Measurements from ENCODE around the gene KCNN3.

The KCNN3 gene

GRCh38 chr1:154774175-154774855 is 95.8 kb downstream of the KCNN3 start:
- H3K36me3 ChIP-seq (ENCODE audit: control insufficient read depth, insufficient read depth, low read length) = no peaks in the 10 kb centered on the region
- H3K4me3 ChIP-seq (ENCODE audit: low read length) = no peak overlapping the region
- H3K9me3 ChIP-seq (ENCODE audit: control insufficient read depth, low read length) = no peaks in the 10 kb centered on the region
- no peak overlapping the region for H3K9ac ChIP-seq (ENCODE audit: low read length)
- no peaks in the 10 kb centered on the region for H3K27me3 ChIP-seq (ENCODE audit: control insufficient read depth, insufficient read depth, low read length)
- no peaks in the 10 kb centered on the region for H3K4me1 ChIP-seq (ENCODE audit: control insufficient read depth, insufficient read depth, low read length)

GRCh38 chr1:154773551-154773950 is 96.5 kb downstream of the KCNN3 start:
- Histone ChIP-seq H3K36me3 (ENCODE audit: control insufficient read depth, insufficient read depth, low read length) (no peaks in the 10 kb centered on the region), H3K27me3 (ENCODE audit: control insufficient read depth, insufficient read depth, low read length) (no peaks in the 10 kb centered on the region), H3K4me1 (ENCODE audit: control insufficient read depth, insufficient read depth, low read length) (no peaks in the 10 kb centered on the region), H3K4me3 (ENCODE audit: low read length) (no peak overlapping the region), H3K9me3 (ENCODE audit: control insufficient read depth, low read length) (no peaks in the 10 kb centered on the region), H3K9ac (ENCODE audit: low read length) (no peak overlapping the region)

GRCh38 chr1:154772606-154773506 is 97.2 kb downstream of the KCNN3 start:
- Histone ChIP-seq H3K4me3 (ENCODE audit: low read length) (no peak overlapping the region), H3K4me1 (ENCODE audit: control insufficient read depth, insufficient read depth, low read length) (no peaks in the 10 kb centered on the region), H3K36me3 (ENCODE audit: control insufficient read depth, insufficient read depth, low read length) (no peaks in the 10 kb centered on the region), H3K9me3 (ENCODE audit: control insufficient read depth, low read length) (no peaks in the 10 kb centered on the region), H3K9ac (ENCODE audit: low read length) (no peak overlapping the region), H3K27me3 (ENCODE audit: control insufficient read depth, insufficient read depth, low read length) (no peaks in the 10 kb centered on the region)

GRCh38 chr1:154772056-154772455 is 98.0 kb downstream of the KCNN3 start:
- Histone ChIP-seq H3K36me3 (ENCODE audit: control insufficient read depth, insufficient read depth, low read length) (no peaks in the 10 kb centered on the region), H3K27me3 (ENCODE audit: control insufficient read depth, insufficient read depth, low read length) (no peaks in the 10 kb centered on the region), H3K9ac (ENCODE audit: low read length) (no peak overlapping the region), H3K4me1 (ENCODE audit: control insufficient read depth, insufficient read depth, low read length) (no peaks in the 10 kb centered on the region), H3K9me3 (ENCODE audit: control insufficient read depth, low read length) (no peaks in the 10 kb centered on the region), H3K4me3 (ENCODE audit: low read length) (no peak overlapping the region)

GRCh38 chr1:154770897-154771594 is 99.0 kb downstream of the KCNN3 start:
- Histone ChIP-seq H3K9me3 (ENCODE audit: control insufficient read depth, low read length) (no peaks in the 10 kb centered on the region), H3K4me3 (ENCODE audit: low read length) (no peak overlapping the region), H3K4me1 (ENCODE audit: control insufficient read depth, insufficient read depth, low read length) (no peaks in the 10 kb centered on the region), H3K36me3 (ENCODE audit: control insufficient read depth, insufficient read depth, low read length) (no peaks in the 10 kb centered on the region), H3K9ac (ENCODE audit: low read length) (no peak overlapping the region), H3K27me3 (ENCODE audit: control insufficient read depth, insufficient read depth, low read length) (no peaks in the 10 kb centered on the region)

GRCh38 chr1:154769193-154769895 is 100.7 kb downstream of the KCNN3 start:
- no peaks in the 10 kb centered on the region for H3K9me3 ChIP-seq (ENCODE audit: control insufficient read depth, low read length)
- no peaks in the 10 kb centered on the region for H3K27me3 ChIP-seq (ENCODE audit: control insufficient read depth, insufficient read depth, low read length)
- no peak overlapping the region for H3K9ac ChIP-seq (ENCODE audit: low read length)
- no peak overlapping the region for H3K4me3 ChIP-seq (ENCODE audit: low read length)
- H3K36me3 ChIP-seq (ENCODE audit: control insufficient read depth, insufficient read depth, low read length) = no peaks in the 10 kb centered on the region
- no peaks in the 10 kb centered on the region for H3K4me1 ChIP-seq (ENCODE audit: control insufficient read depth, insufficient read depth, low read length)

- H3K4me3 ChIP-seq (ENCODE audit: low read length) = no peak overlapping the region
- no peaks in the 10 kb centered on the region for H3K9me3 ChIP-seq (ENCODE audit: control insufficient read depth, low read length)
- no peaks in the 10 kb centered on the region for H3K36me3 ChIP-seq (ENCODE audit: control insufficient read depth, insufficient read depth, low read length)
- no peaks in the 10 kb centered on the region for H3K4me1 ChIP-seq (ENCODE audit: control insufficient read depth, insufficient read depth, low read length)
- no peaks in the 10 kb centered on the region for H3K27me3 ChIP-seq (ENCODE audit: control insufficient read depth, insufficient read depth, low read length)
- H3K9ac ChIP-seq (ENCODE audit: low read length) = no peak overlapping the region
Observed at GRCh38 chr1:154768456-154769125, 101.5 kb downstream of the KCNN3 start.

- H3K9ac ChIP-seq (ENCODE audit: low read length) = no peak overlapping the region
- H3K9me3 ChIP-seq (ENCODE audit: control insufficient read depth, low read length) = no peaks in the 10 kb centered on the region
- no peaks in the 10 kb centered on the region for H3K36me3 ChIP-seq (ENCODE audit: control insufficient read depth, insufficient read depth, low read length)
- H3K4me3 ChIP-seq (ENCODE audit: low read length) = no peak overlapping the region
- H3K27me3 ChIP-seq (ENCODE audit: control insufficient read depth, insufficient read depth, low read length) = peaks cover 3% of the 10 kb centered on the region
- H3K4me1 ChIP-seq (ENCODE audit: control insufficient read depth, insufficient read depth, low read length) = no peaks in the 10 kb centered on the region
Observed at GRCh38 chr1:154767315-154768240, 102.5 kb downstream of the KCNN3 start.

GRCh38 chr1:154765970-154766369 is 104.1 kb downstream of the KCNN3 start:
- Histone ChIP-seq H3K36me3 (ENCODE audit: control insufficient read depth, insufficient read depth, low read length) (no peaks in the 10 kb centered on the region), H3K27me3 (ENCODE audit: control insufficient read depth, insufficient read depth, low read length) (peaks cover 8% of the 10 kb centered on the region), H3K4me1 (ENCODE audit: control insufficient read depth, insufficient read depth, low read length) (no peaks in the 10 kb centered on the region), H3K9ac (ENCODE audit: low read length) (no peak overlapping the region), H3K4me3 (ENCODE audit: low read length) (no peak overlapping the region), H3K9me3 (ENCODE audit: control insufficient read depth, low read length) (no peaks in the 10 kb centered on the region)

GRCh38 chr1:154764773-154765172 is 105.3 kb downstream of the KCNN3 start:
- Histone ChIP-seq H3K4me1 (ENCODE audit: control insufficient read depth, insufficient read depth, low read length) (peaks cover 5% of the 10 kb centered on the region), H3K9me3 (ENCODE audit: control insufficient read depth, low read length) (no peaks in the 10 kb centered on the region), H3K27me3 (ENCODE audit: control insufficient read depth, insufficient read depth, low read length) (peaks cover 18% of the 10 kb centered on the region), H3K9ac (ENCODE audit: low read length) (no peak overlapping the region), H3K4me3 (ENCODE audit: low read length) (no peak overlapping the region), H3K36me3 (ENCODE audit: control insufficient read depth, insufficient read depth, low read length) (no peaks in the 10 kb centered on the region)

Measured in mucosa of stomach (tissue), 1 donor.